ENCODE results near the gene SNX2.
A peak's percentile ranks its signal among the peaks of the same experiment; 100 is the strongest.
"Not testable (repeated sequence)": the region's sequence is repeated elsewhere in the genome, so short reads cannot be mapped to it uniquely, and the experiment has no call there.

SNX2 gene

GRCh38 chr5:122845229-122846050 is 70.6 kb downstream of the SNX2 start, which contains the start of gene SNX24:
TSS of gene SNX24 (plus strand) at chr5:122845613. CDS start at chr5:122845634, 21 bp downstream.
- peak; percentile 66 for DNase-seq

- DNase-seq: peak; percentile 76
These were observed 71.2 kb downstream of the SNX2 start for GRCh38 chr5:122846051-122846550.

- DNase-seq: no peak
These were observed 72.8 kb downstream of the SNX2 start for GRCh38 chr5:122847687-122848081.

- DNase-seq: peak; percentile 40
These were observed 74.9 kb downstream of the SNX2 start for GRCh38 chr5:122849771-122850170.

GRCh38 chr5:122857538-122857937 is 82.7 kb downstream of the SNX2 start:
- DNase-seq: not testable (repeated sequence)

- DNase-seq: peak; percentile 61
These were observed 83.6 kb downstream of the SNX2 start for GRCh38 chr5:122858451-122858850.

GRCh38 chr5:122863240-122863639 is 88.4 kb downstream of the SNX2 start:
- DNase-seq: no peak

GRCh38 chr5:122863721-122864120 is 88.8 kb downstream of the SNX2 start:
- no peak for DNase-seq

GRCh38 chr5:122864400-122864799 is 89.5 kb downstream of the SNX2 start:
- no peak for DNase-seq

- no peak for DNase-seq
These were observed 90.0 kb downstream of the SNX2 start for GRCh38 chr5:122864842-122865241.

- DNase-seq: peak; percentile 78
These were observed 95.5 kb downstream of the SNX2 start for GRCh38 chr5:122870219-122870856.

- DNase-seq: peak; percentile 48
These were observed 96.8 kb downstream of the SNX2 start for GRCh38 chr5:122871661-122872060.

GRCh38 chr5:122874179-122874875 is 99.4 kb downstream of the SNX2 start:
- DNase-seq: no peak

GRCh38 chr5:122877518-122877917 is 102.6 kb downstream of the SNX2 start:
- no peak for DNase-seq

- DNase-seq: no peak
These were observed 104.2 kb downstream of the SNX2 start for GRCh38 chr5:122879076-122879475.

Measured in fibroblast of skin of right quadriceps (primary cell).